Neural cell (in vitro differentiated cells): ENCODE results near the gene OXNAD1.

Source experiments
- EP300 ChIP-seq: fragments of 450-650 bp; conservative IDR thresholded peaks from 2 replicates; pipeline ENCODE4 v1.6.1; 2014; ENCODE audit warnings: antibody characterized with exemption, mild to moderate bottlenecking, moderate library complexity; ENCODE audit not compliant: poor library complexity, severe bottlenecking
- EZH2 ChIP-seq: fragments of 200-600, 300-800 bp; shearing (Covaris generic), sonication (generic); IDR thresholded peaks from 2 replicates; pipeline ENCODE4 v1.6.1; 2014; ENCODE audit warnings: antibody characterized with exemption, low read length, borderline replicate concordance, mild to moderate bottlenecking; ENCODE audit not compliant: insufficient read depth, poor library complexity, severe bottlenecking
- MXI1 ChIP-seq: fragments of 450-650 bp; conservative IDR thresholded peaks from 2 replicates; pipeline ENCODE4 v1.6.1; 2014; ENCODE audit warnings: antibody characterized with exemption, mild to moderate bottlenecking; ENCODE audit not compliant: poor library complexity, severe bottlenecking
- POLR2AphosphoS5 ChIP-seq: IDR thresholded peaks from 2 replicates; pipeline ENCODE4 v1.6.1; 2012
- RAD21 ChIP-seq: fragments of 450-650 bp; conservative IDR thresholded peaks from 2 replicates; pipeline ENCODE4 v1.6.1; 2014; ENCODE audit warnings: antibody characterized with exemption, mild to moderate bottlenecking, moderate library complexity
- SMC3 ChIP-seq: fragments of 450-650 bp; conservative IDR thresholded peaks from 2 replicates; pipeline ENCODE4 v1.6.1; 2014; ENCODE audit warnings: antibody characterized with exemption, mild to moderate bottlenecking, moderate library complexity; ENCODE audit not compliant: poor library complexity
- TAF1 ChIP-seq: IDR thresholded peaks from 2 replicates; pipeline ENCODE4 v1.6.1; 2012; ENCODE audit warnings: low read depth
- TF ChIP-seq, protein P1 (sequence below): fragments of 450-650 bp; IDR thresholded peaks from 2 replicates; pipeline ENCODE4 v1.5.1; 2014; ENCODE audit warnings: antibody characterized with exemption, mild to moderate bottlenecking, moderate library complexity; ENCODE audit not compliant: poor library complexity, severe bottlenecking
- TF ChIP-seq, protein P2 (sequence below): IDR thresholded peaks from 2 replicates; pipeline ENCODE4 v1.6.1; 2012; ENCODE audit warnings: borderline replicate concordance

DNA sequence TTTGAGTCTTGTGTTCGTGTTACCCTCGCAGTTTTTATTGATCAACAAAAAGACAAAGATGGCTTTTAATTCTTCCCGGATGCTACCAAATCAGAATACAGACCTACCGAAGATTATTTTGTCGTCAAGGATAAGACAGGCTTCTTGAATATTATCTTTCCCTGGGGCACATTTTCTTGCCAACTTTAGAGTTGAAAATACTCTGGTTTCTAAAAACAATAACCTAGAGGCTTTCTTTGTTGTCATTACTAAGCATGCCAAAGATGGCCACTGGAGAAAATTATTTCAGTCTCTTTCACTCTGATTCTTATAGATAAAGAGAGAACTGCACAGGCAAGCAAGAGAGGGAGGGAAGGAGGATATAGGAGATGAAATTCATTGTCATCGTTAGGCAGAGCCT lies 33.9 kb downstream of the OXNAD1 start:
- TF ChIP-seq, protein P1, sequence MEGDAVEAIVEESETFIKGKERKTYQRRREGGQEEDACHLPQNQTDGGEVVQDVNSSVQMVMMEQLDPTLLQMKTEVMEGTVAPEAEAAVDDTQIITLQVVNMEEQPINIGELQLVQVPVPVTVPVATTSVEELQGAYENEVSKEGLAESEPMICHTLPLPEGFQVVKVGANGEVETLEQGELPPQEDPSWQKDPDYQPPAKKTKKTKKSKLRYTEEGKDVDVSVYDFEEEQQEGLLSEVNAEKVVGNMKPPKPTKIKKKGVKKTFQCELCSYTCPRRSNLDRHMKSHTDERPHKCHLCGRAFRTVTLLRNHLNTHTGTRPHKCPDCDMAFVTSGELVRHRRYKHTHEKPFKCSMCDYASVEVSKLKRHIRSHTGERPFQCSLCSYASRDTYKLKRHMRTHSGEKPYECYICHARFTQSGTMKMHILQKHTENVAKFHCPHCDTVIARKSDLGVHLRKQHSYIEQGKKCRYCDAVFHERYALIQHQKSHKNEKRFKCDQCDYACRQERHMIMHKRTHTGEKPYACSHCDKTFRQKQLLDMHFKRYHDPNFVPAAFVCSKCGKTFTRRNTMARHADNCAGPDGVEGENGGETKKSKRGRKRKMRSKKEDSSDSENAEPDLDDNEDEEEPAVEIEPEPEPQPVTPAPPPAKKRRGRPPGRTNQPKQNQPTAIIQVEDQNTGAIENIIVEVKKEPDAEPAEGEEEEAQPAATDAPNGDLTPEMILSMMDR: no peak
- TF ChIP-seq EZH2 (no peak), POLR2AphosphoS5 (no peak), EP300 (no peak), TAF1 (no peak), RAD21 (no peak), MXI1 (no peak), SMC3 (no peak)
- TF ChIP-seq, protein P2, sequence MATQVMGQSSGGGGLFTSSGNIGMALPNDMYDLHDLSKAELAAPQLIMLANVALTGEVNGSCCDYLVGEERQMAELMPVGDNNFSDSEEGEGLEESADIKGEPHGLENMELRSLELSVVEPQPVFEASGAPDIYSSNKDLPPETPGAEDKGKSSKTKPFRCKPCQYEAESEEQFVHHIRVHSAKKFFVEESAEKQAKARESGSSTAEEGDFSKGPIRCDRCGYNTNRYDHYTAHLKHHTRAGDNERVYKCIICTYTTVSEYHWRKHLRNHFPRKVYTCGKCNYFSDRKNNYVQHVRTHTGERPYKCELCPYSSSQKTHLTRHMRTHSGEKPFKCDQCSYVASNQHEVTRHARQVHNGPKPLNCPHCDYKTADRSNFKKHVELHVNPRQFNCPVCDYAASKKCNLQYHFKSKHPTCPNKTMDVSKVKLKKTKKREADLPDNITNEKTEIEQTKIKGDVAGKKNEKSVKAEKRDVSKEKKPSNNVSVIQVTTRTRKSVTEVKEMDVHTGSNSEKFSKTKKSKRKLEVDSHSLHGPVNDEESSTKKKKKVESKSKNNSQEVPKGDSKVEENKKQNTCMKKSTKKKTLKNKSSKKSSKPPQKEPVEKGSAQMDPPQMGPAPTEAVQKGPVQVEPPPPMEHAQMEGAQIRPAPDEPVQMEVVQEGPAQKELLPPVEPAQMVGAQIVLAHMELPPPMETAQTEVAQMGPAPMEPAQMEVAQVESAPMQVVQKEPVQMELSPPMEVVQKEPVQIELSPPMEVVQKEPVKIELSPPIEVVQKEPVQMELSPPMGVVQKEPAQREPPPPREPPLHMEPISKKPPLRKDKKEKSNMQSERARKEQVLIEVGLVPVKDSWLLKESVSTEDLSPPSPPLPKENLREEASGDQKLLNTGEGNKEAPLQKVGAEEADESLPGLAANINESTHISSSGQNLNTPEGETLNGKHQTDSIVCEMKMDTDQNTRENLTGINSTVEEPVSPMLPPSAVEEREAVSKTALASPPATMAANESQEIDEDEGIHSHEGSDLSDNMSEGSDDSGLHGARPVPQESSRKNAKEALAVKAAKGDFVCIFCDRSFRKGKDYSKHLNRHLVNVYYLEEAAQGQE: no peak
